Psoas muscle (tissue), 8 donors: ENCODE results near the gene LGALS7B. TPM values are rescaled to one million over a fixed set of nuclear protein-coding genes. Genes with fewer than 3 reads are reported as not detected.
"Not testable (repeated sequence)": the region's sequence is repeated elsewhere in the genome, so short reads cannot be mapped to it uniquely, and the experiment has no call there.

Source experiments
- ATAC-seq, 4 donors: fragments of 200-7000 bp; cut with Tn5 transposase; one replicate each; pipeline ENCODE4 v1.9.1; 2020; ENCODE audit warnings: moderate library complexity in 3 of 4, mild to moderate bottlenecking in 2 of 4
- DNase-seq, 2 donors: peaks; one replicate each; pipeline ENCODE4 v3.0.0-alpha.2; 2020
- H3K27ac ChIP-seq: fragments of 200-600 bp; one replicate; pipeline ENCODE4 v1.8.0; 2022
- H3K27me3 ChIP-seq, 3 donors: fragments of 200-600 bp in 1 of 3; one replicate each; pipeline versions ENCODE4 v1.6.1 to v1.8.0; 2013 to 2022; ENCODE audit warnings: low read length in 2 of 3, mild to moderate bottlenecking in 2 of 3, moderate library complexity in 1 of 3; ENCODE audit not compliant: insufficient read depth in 3 of 3
- H3K36me3 ChIP-seq, 2 donors: fragments of 200-600 bp in 1 of 2; one replicate each; pipeline versions ENCODE4 v1.6.1 to v1.8.0; 2013 to 2022; ENCODE audit warnings: low read depth in 1 of 2, mild to moderate bottlenecking in 1 of 2, moderate library complexity in 1 of 2; ENCODE audit not compliant: insufficient read depth in 1 of 2
- H3K4me1 ChIP-seq: fragments of 200-600 bp; one replicate; pipeline ENCODE4 v1.8.0; 2022
- H3K4me3 ChIP-seq: fragments of 200-600 bp; one replicate; pipeline ENCODE4 v1.8.0; 2022; ENCODE audit warnings: mild to moderate bottlenecking
- H3K9me3 ChIP-seq: fragments of 200-600 bp; one replicate; pipeline ENCODE4 v1.8.0; 2022
- WGBS, 3 donors: extraction: QIAGEN DNeasy Blood & Tissue Kit; methylation state at CpG; one replicate each; pipeline versions ENCODE4 v1.1.6 to v1.1.7; 2013; 5-methylcytosine and 5-hydroxymethylcytosine counted together
- intact Hi-C, 2 donors: fragments of 100-400 bp; cut with DNase I; formaldehyde crosslinking; loops; one replicate each; pipeline versions ENCODE4 v1.11.0 to v1.14.2; 2022
- polyA plus RNA-seq, 3 donors: library from polyadenylated mRNA; stranded (reverse); fragments of 200-250 nt; gene quantifications; one replicate each; pipeline ENCODE4 v1.2.3, GENCODE V29; 2013
- total RNA-seq, 4 donors: library from RNA; stranded (reverse); fragmentation: NEBNext Ultra II Directional in 2 of 4; extraction: Animal tissue kit (Norgen Biotek cat#: 25700) in 2 of 4; gene quantifications; one replicate each; pipeline versions ENCODE4 v1.2.1 to v1.2.4, GENCODE V29; 2021 to 2023
- TF ChIP-seq, protein P1 (sequence below): fragments of 200-600 bp; IDR thresholded peaks from one replicate; pipeline ENCODE4 v1.8.0; 2022; ENCODE audit warnings: antibody characterized with exemption
- donor health status: healthy with polysubstance abuse.
- donor health status: DM: no; HTN: no; CAD: no; lungs with moderate emphysema.
- donor health status: Bipolar disorder and iron deficiency.
- donor health status: healthy.
- donor health status: DM: yes; HTN: yes; CAD: no.
- donor health status: DM: no; HTN: no; CAD: no.
- donor health status: DM: no; HTN: no; CAD: no.
- donor health status: DM: yes; HTN: yes; CAD: no.

LGALS7B gene
- total and polyA plus RNA-seq, 7 donors = 0.91 TPM; not detected in 6

- H3K36me3 ChIP-seq = peaks cover 0 to 3% of the 10 kb centered on the region in 2 donors
- H3K4me1 ChIP-seq = no peaks in the 10 kb centered on the region
- WGBS, 3 donors = 91 to 92% (median 91%) methylated on average over 6 of the region's 6 CpGs
- no peaks in the 10 kb centered on the region for H3K27me3 ChIP-seq
- no peak overlapping the region for H3K4me3 ChIP-seq
- TF ChIP-seq, protein P1, sequence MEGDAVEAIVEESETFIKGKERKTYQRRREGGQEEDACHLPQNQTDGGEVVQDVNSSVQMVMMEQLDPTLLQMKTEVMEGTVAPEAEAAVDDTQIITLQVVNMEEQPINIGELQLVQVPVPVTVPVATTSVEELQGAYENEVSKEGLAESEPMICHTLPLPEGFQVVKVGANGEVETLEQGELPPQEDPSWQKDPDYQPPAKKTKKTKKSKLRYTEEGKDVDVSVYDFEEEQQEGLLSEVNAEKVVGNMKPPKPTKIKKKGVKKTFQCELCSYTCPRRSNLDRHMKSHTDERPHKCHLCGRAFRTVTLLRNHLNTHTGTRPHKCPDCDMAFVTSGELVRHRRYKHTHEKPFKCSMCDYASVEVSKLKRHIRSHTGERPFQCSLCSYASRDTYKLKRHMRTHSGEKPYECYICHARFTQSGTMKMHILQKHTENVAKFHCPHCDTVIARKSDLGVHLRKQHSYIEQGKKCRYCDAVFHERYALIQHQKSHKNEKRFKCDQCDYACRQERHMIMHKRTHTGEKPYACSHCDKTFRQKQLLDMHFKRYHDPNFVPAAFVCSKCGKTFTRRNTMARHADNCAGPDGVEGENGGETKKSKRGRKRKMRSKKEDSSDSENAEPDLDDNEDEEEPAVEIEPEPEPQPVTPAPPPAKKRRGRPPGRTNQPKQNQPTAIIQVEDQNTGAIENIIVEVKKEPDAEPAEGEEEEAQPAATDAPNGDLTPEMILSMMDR = no peak
- ATAC-seq (no peak), DNase-seq (no peak)
- no peak overlapping the region for H3K27ac ChIP-seq
- intact Hi-C loops = no loop called here
- no peaks in the 10 kb centered on the region for H3K9me3 ChIP-seq
These were observed 17.4 kb downstream of the LGALS7B start for GRCh38 chr19:38806371-38806770.

- DNase-seq, H3K4me3 ChIP-seq, H3K9me3 ChIP-seq, H3K36me3 ChIP-seq, H3K4me1 ChIP-seq, H3K27ac ChIP-seq, H3K27me3 ChIP-seq, ATAC-seq, intact Hi-C loops: not testable (repeated sequence)
- WGBS, 3 donors = 75 to 86% (median 83%) methylated on average over 13 of the region's 18 CpGs
These were observed 18.5 kb downstream of the LGALS7B start for GRCh38 chr19:38807374-38808098.

DNA sequence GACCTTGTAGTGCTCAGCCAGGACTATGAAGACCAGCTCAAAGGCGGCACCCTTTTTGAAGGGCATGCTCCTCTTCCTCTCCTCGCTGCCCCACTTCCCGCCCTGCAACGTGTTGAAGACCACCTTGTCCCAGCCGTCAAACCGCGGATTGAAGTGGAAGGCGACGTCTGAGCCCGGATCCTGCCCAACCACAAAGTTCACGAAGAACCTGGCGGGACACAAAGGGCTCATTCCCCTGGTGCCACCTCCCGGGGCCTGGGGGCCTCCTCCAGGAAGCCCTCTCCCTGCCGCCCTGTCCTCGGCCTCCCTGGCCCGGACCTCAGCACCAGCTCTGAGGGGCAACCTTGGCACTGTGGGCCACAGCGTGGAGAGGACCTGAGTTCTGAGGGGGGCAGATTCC lies 19.7 kb downstream of the LGALS7B start:
- Histone ChIP-seq H3K27me3 (no peaks in the 10 kb centered on the region), H3K36me3 (no peaks in the 10 kb centered on the region), H3K9me3 (no peaks in the 10 kb centered on the region), H3K4me1 (no peaks in the 10 kb centered on the region), H3K27ac (no peak overlapping the region), H3K4me3 (no peak overlapping the region)
- DNase-seq (no peak), ATAC-seq (no peak)
- 93% methylated on average over 16 to 17 of the region's 17 CpGs for WGBS, 3 donors
- TF ChIP-seq, protein P1 = no peak
- intact Hi-C loops = no loop called here

- intact Hi-C loops = no loop called here
- H3K4me1 ChIP-seq = no peaks in the 10 kb centered on the region
- no peak overlapping the region for H3K4me3 ChIP-seq
- H3K27ac ChIP-seq = no peak overlapping the region
- H3K27me3 ChIP-seq = no peaks in the 10 kb centered on the region
- TF ChIP-seq, protein P1 = no peak
- peaks cover 0 to 4% of the 10 kb centered on the region in 2 donors for H3K36me3 ChIP-seq
- ATAC-seq = no peak
- WGBS, 3 donors = 94 to 98% (median 95%) methylated on average over 7 to 8 of the region's 8 CpGs
- DNase-seq = no peak
- no peaks in the 10 kb centered on the region for H3K9me3 ChIP-seq
These were observed 20.7 kb downstream of the LGALS7B start for GRCh38 chr19:38809592-38810252.

GRCh38 chr19:38812009-38812840 lies 23.2 kb downstream of the LGALS7B start:
- ATAC-seq (no peak), DNase-seq (no peak)
- Histone ChIP-seq H3K27ac (no peak overlapping the region), H3K36me3 (peaks cover 0 to 29% of the 10 kb centered on the region in 2 donors), H3K27me3 (no peaks in the 10 kb centered on the region), H3K9me3 (no peaks in the 10 kb centered on the region), H3K4me1 (no peaks in the 10 kb centered on the region), H3K4me3 (no peak overlapping the region)
- WGBS, 3 donors = 75 to 84% (median 77%) methylated on average over 15 to 18 of the region's 18 CpGs
- intact Hi-C loops = no loop called here
- TF ChIP-seq, protein P1 = no peak
